Osteoblast (primary cell): ENCODE results near the gene MAP3K5. TPM values are rescaled to one million over a fixed set of nuclear protein-coding genes. Genes with fewer than 3 reads are reported as not detected.

Experiments
- DNase-seq: peaks from one replicate; pipeline ENCODE4 v3.0.0; 2011; ENCODE audit warnings: low spot score, mixed read lengths; ENCODE audit not compliant: insufficient read length; ENCODE audit errors: missing footprints
- H2AFZ ChIP-seq: 2 replicates; pipeline ENCODE4 v1.6.0; 2011; ENCODE audit warnings: mild to moderate bottlenecking, low read length
- H3K27ac ChIP-seq: 2 replicates; pipeline ENCODE4 v1.5.1; 2011; ENCODE audit warnings: mild to moderate bottlenecking, low read depth, low read length, moderate library complexity
- H3K27me3 ChIP-seq: 2 replicates; pipeline ENCODE4 v1.6.0; 2012; ENCODE audit warnings: mild to moderate bottlenecking, control low read depth, inconsistent platforms, low read length, moderate library complexity; ENCODE audit not compliant: insufficient read depth
- H3K36me3 ChIP-seq: 2 replicates; pipeline ENCODE4 v1.5.1; 2011; ENCODE audit warnings: mild to moderate bottlenecking, low read length, control low read depth, moderate library complexity; ENCODE audit not compliant: insufficient read depth
- H3K4me1 ChIP-seq: 2 replicates; pipeline ENCODE4 v1.5.1; 2011; ENCODE audit warnings: mild to moderate bottlenecking, low read length, control low read depth, moderate library complexity; ENCODE audit not compliant: insufficient read depth
- H3K4me2 ChIP-seq: 2 replicates; pipeline ENCODE4 v1.6.0; 2011; ENCODE audit warnings: mild to moderate bottlenecking, low read length; ENCODE audit not compliant: insufficient read depth
- H3K4me3 ChIP-seq: fragments of 200-600 bp; sonication (generic); 3 replicates; pipeline ENCODE4 v1.5.1; 2012; ENCODE audit warnings: mild to moderate bottlenecking, low read length, inconsistent platforms; ENCODE audit not compliant: insufficient read depth
- H3K79me2 ChIP-seq: 2 replicates; pipeline ENCODE4 v1.6.0; 2012; ENCODE audit warnings: mild to moderate bottlenecking, low read length, control low read depth, inconsistent platforms; ENCODE audit not compliant: insufficient read depth
- H3K9me3 ChIP-seq: 2 replicates; pipeline ENCODE4 v1.5.1; 2011; ENCODE audit warnings: low read depth, low read length, control low read depth
- H4K20me1 ChIP-seq: 2 replicates; pipeline ENCODE4 v1.6.0; 2012; ENCODE audit warnings: mild to moderate bottlenecking, low read length, control low read depth; ENCODE audit not compliant: insufficient read depth
- total RNA-seq: library from RNA; depleted of rRNA; stranded (reverse); fragments of >200 nt; gene quantifications from 2 replicates; pipeline ENCODE4 v1.2.3, GENCODE V29; 2012
- TF ChIP-seq, protein P1 (sequence below): IDR thresholded peaks from 2 replicates; pipeline ENCODE4 v1.5.1; 2011; ENCODE audit warnings: mild to moderate bottlenecking, low read depth, low read length, moderate library complexity; ENCODE audit errors: extremely low read depth

MAP3K5 gene
- total RNA-seq, 1 donor: 8.3 TPM

DNA sequence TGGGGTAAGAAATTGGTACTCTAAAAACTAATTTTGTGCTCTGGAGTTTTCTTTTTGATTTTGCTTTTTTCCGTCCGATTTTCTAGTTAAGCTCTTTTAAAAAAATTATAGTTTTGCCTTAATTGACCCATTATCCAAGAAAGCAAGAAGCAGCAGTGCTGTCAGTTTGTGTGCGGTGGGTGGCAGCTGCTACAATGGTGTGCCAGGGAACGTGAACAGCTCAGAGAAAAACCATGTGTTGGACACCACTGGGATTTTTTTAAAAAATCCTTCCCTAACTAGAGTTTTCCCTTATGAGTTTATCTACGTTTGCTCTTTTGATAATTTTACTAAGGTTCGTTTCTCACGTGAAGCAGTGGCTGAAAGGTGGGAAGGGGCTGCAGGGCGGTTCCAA, 8.0 kb downstream of the MAP3K5 start:
- Histone ChIP-seq H3K27ac (no peak overlapping the region), H4K20me1 (no peaks in the 10 kb centered on the region), H3K4me1 (peaks cover 21% of the 10 kb centered on the region), H3K79me2 (peaks cover 66% of the 10 kb centered on the region), H3K4me2 (no peak overlapping the region), H3K9me3 (no peaks in the 10 kb centered on the region), H3K36me3 (no peaks in the 10 kb centered on the region), H3K27me3 (no peaks in the 10 kb centered on the region), H3K4me3 (no peak overlapping the region), H2AFZ (peak overlapping the region; percentile 58)
- TF ChIP-seq, protein P1, sequence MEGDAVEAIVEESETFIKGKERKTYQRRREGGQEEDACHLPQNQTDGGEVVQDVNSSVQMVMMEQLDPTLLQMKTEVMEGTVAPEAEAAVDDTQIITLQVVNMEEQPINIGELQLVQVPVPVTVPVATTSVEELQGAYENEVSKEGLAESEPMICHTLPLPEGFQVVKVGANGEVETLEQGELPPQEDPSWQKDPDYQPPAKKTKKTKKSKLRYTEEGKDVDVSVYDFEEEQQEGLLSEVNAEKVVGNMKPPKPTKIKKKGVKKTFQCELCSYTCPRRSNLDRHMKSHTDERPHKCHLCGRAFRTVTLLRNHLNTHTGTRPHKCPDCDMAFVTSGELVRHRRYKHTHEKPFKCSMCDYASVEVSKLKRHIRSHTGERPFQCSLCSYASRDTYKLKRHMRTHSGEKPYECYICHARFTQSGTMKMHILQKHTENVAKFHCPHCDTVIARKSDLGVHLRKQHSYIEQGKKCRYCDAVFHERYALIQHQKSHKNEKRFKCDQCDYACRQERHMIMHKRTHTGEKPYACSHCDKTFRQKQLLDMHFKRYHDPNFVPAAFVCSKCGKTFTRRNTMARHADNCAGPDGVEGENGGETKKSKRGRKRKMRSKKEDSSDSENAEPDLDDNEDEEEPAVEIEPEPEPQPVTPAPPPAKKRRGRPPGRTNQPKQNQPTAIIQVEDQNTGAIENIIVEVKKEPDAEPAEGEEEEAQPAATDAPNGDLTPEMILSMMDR: no peak
- no peak for DNase-seq

DNA sequence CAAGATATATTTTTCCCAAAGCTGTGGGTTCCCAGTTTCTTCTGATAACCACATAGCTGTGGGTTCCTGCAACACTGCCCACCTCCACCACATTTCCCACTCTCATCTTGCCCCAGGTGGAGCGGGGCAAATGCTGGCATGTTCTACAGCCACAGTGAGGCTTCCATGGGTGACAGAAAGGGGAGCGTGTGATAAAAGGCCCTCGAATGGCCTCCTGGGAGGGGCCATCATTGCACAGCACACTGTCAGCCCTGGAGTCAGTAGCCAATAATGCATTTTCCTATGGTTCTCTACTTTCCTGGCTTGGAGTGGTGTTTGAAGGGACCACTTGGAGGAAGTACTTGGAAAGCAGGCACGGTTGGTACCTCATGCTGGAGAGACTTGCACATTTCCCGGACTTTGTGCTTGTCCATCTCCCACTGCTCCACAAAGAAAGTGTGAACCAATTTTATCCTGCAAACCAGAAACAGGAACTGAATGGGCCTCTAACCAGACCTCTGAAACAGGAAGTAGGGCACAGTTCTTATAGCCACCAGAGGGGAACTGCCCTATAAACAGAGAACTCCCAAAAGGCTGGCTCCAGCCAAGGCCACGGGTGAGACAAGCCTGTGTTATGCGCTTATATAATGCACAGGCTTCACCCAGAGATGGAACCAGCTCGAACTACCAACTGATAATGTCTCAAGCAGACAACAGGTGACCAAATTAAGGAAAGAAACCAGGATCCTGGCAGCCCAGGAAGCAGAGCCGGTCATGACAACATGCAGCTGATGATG, 8.6 kb downstream of the MAP3K5 start:
- Histone ChIP-seq H3K36me3 (no peaks in the 10 kb centered on the region), H3K4me3 (no peak overlapping the region), H3K79me2 (peaks cover 60% of the 10 kb centered on the region), H3K9me3 (no peaks in the 10 kb centered on the region), H3K4me1 (peaks cover 21% of the 10 kb centered on the region), H4K20me1 (no peaks in the 10 kb centered on the region), H3K27me3 (no peaks in the 10 kb centered on the region), H3K4me2 (no peak overlapping the region), H2AFZ (peak overlapping the region; percentile 58), H3K27ac (no peak overlapping the region)
- TF ChIP-seq, protein P1: no peak
- DNase-seq: peak; percentile 22

DNA sequence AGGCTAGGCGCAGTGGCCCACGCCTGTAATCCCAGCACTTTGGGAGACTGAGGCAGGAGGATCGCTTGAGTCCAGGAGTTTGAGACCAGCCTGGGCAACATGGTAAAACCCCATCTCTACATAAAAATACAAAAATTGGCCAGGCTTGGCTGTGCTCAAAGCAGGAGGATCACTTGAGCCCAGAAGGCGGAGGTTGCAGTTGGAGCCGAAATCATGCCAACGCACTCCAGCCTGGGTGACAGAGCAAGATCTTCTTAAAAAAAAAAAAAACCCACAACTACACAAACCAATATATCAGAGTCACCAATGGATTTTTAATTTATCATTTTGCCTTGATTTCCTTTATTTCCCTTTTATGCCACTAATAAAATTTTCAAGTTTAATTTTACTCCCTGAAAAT, 9.3 kb downstream of the MAP3K5 start:
- Histone ChIP-seq H3K4me1 (peaks cover 20% of the 10 kb centered on the region), H3K36me3 (no peaks in the 10 kb centered on the region), H3K27me3 (no peaks in the 10 kb centered on the region), H3K27ac (peak overlapping the region; percentile 67), H3K4me2 (no peak overlapping the region), H3K79me2 (peaks cover 60% of the 10 kb centered on the region), H2AFZ (no peak overlapping the region), H4K20me1 (no peaks in the 10 kb centered on the region), H3K4me3 (no peak overlapping the region), H3K9me3 (no peaks in the 10 kb centered on the region)
- TF ChIP-seq, protein P1: no peak
- DNase-seq: no peak

DNA sequence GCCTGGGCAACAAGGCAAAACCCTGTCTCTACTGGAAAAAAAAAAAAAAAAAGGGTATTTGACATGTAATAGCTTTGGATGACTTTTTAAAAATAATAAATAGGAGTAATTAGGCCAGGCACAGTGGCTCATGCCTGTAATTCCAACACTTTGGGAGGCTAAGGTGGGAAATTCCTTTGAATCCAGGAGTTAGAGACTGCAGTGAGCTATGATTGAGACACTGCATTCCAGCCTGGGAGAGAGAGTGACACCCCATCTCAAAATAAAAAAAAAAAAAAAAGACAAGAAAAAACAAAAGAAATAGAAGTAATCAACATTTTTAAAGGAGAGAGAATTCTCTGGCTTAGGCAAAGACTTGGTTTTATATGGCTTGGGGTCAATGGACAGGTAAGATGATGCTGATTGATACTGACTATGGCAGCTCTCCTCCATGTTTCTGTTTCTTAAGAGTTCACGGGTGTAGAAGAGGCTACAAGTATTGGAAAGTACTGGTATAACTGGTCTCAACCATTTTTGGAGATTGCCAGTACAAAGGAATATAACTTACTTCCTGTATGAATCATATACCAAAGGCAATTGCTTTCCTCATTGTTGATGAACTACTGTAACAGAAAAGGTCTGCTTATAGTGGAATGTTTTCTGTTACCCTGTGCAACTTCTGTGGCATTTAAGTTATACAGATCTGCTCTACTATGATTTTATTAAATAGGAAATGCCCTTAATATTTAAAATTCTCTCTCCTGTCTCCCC, 10.1 kb downstream of the MAP3K5 start:
- no peaks in the 10 kb centered on the region for H3K36me3 ChIP-seq
- H3K9me3 ChIP-seq: no peaks in the 10 kb centered on the region
- DNase-seq: peak; percentile 70
- peak overlapping the region; percentile 84 for H2AFZ ChIP-seq
- H4K20me1 ChIP-seq: no peaks in the 10 kb centered on the region
- H3K4me2 ChIP-seq: peak overlapping the region; percentile 40
- TF ChIP-seq, protein P1: no peak
- peaks cover 57% of the 10 kb centered on the region for H3K79me2 ChIP-seq
- no peak overlapping the region for H3K4me3 ChIP-seq
- H3K27me3 ChIP-seq: no peaks in the 10 kb centered on the region
- H3K4me1 ChIP-seq: peaks cover 12% of the 10 kb centered on the region
- H3K27ac ChIP-seq: peak overlapping the region; percentile 67
